Stomach smooth muscle (tissue), 2 donors: ENCODE measurements around the gene MEGF8.

ENCODE experiments used
- H3K27ac ChIP-seq: one replicate; pipeline ENCODE4 v1.7.0; 2013; ENCODE audit warnings: mild to moderate bottlenecking, low read length, inconsistent platforms
- H3K27me3 ChIP-seq, 2 donors: one replicate each; pipeline ENCODE4 v1.7.0; 2013; ENCODE audit warnings: low read length in 2 of 2; ENCODE audit not compliant: insufficient read depth in 2 of 2, control insufficient read depth in 1 of 2
- H3K36me3 ChIP-seq, 2 donors: one replicate each; pipeline ENCODE4 v1.7.0; 2013; ENCODE audit warnings: low read length in 2 of 2; ENCODE audit not compliant: control insufficient read depth in 2 of 2, insufficient read depth in 2 of 2
- H3K4me1 ChIP-seq: one replicate; pipeline ENCODE4 v1.7.0; 2013; ENCODE audit warnings: low read length; ENCODE audit not compliant: control insufficient read depth, insufficient read depth
- H3K4me3 ChIP-seq, 2 donors: one replicate each; pipeline ENCODE4 v1.7.0; 2013; ENCODE audit warnings: low read length in 2 of 2
- H3K9ac ChIP-seq, 2 donors: one replicate each; pipeline ENCODE4 v1.7.0; 2013; ENCODE audit warnings: low read length in 2 of 2, mild to moderate bottlenecking in 1 of 2
- H3K9me3 ChIP-seq, 2 donors: one replicate each; pipeline ENCODE4 v1.7.0; 2013; ENCODE audit warnings: low read length in 2 of 2; ENCODE audit not compliant: control insufficient read depth in 2 of 2
- donor health status: healthy.
- donor health status: Pancreatic carcinoma.

Gene MEGF8

DNA sequence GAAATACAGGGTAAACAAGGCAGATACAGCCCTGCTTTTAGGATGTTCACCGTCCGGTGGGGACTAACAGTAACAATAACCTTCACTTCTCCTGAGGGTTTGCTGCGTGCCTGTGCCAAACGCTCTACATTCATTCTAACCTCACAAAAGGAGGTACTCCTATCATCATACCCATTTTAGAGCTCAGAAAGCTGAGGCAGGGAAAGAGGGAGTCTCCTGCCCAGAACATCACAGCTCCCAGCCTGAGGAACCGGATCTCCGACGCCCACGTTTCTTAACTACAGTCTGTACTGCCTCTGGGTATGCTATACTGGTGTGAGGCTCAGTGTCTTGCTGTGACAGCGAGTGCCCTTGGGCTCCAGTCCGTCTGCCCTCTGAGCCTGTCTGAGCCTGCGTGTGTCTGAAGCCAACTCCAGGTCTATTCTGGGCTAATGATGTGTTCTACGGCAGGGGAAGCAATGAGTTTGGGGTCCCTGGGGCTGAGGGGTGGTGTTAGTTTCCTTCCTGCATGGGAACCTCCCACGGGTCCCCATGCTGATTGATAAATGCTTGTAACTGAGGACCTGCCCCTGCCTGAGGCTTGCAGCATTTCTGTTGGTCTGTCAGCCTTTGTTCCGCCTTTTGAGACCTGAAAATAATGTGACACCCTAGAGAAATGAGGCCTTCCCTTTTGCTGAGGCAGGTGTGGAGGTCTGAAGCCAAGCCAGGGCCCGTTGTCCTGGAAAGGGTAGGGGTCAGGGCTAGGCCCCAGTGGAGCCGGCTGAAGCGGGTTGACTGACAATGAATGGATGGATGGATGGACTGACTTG lies 96.9 kb downstream of the MEGF8 start:
- Histone ChIP-seq H3K27me3 (no peaks in the 10 kb centered on the region), H3K4me3 (peak overlapping the region; percentile 78 to 86), H3K4me1 (peaks cover 34% of the 10 kb centered on the region), H3K27ac (peak overlapping the region; percentile 24), H3K9me3 (no peaks in the 10 kb centered on the region), H3K36me3 (no peaks in the 10 kb centered on the region), H3K9ac (peak overlapping the region; percentile 66 to 69)

DNA sequence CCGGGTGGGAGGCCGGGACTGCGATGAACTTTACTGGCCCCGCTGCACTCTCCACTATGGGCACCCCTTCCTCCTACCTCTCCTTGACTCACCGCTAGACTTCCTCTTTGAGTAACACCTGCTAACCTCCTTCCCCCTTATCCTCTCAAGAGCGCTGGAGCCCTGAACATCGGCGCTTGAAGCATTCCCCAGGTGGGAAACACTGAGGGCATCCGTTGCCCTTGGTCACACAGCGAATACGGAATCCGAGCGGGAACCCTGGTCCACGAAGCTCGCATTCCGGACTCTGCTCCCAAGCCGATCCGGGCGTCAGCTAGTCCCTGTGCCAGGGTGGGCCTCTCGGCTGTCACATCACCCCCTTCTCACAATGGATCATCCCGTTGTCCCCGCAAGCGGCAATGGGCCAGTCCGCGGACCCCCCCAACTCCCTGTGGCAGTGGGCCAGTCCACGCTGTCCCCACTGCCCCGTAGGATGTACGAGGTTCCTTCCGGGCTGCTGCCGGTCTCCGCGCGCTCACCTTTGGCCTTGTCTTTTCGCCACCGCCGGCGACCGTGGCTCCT lies 97.5 kb downstream of the MEGF8 start:
- Histone ChIP-seq H3K9me3 (no peaks in the 10 kb centered on the region), H3K9ac (peak overlapping the region; percentile 66 to 69), H3K27me3 (no peaks in the 10 kb centered on the region), H3K4me3 (peak overlapping the region; percentile 78 to 86), H3K36me3 (no peaks in the 10 kb centered on the region), H3K27ac (peak overlapping the region; percentile 24), H3K4me1 (peaks cover 35% of the 10 kb centered on the region)

DNA sequence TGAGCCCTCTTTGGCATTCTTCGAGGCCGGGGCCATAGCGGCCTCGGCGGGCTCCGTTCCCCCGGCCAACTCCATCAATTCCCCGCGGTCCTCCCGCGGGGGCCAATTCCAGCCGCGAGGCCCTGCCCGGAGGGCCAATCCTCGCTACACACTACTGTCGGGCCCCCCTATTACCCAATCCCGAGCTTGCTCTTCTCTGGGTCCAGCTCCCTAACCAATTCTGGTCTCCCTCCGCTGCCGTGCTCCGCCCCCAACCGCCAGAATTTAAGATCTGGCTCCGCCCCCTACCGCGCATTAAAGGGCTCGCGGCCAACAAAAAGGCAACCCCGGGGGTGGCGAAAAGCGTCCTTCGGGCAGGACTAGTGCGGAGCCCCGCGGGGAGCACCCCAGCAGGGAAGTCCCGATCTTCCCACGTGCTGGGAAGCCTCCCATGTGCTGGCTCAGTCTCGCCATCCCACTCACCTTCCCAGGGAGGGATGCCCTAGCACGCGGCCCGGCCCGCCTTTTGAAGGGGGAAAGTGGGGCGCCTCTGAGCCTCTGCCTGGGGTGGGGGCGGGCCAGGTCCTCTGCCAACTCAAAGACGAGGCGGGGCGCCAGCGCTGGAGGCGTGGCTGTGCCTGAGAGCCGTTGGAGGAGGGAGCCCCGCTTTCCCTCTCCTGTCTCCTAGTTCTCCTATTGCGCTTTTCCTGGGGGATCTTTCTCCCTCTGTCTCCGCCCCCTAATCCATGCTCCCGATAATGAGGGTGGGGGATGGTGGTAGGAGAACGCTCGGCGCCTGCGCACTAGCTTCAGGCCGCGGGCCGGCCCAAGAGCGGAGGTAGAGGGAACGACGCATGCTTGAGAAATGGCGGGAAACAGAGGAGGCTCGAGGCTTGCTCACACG lies 98.3 kb downstream of the MEGF8 start:
- Histone ChIP-seq H3K27me3 (no peaks in the 10 kb centered on the region), H3K36me3 (no peaks in the 10 kb centered on the region), H3K27ac (peak overlapping the region; percentile 24), H3K4me3 (peak overlapping the region; percentile 78 to 86), H3K4me1 (peaks cover 35% of the 10 kb centered on the region), H3K9me3 (no peaks in the 10 kb centered on the region), H3K9ac (peak overlapping the region; percentile 66 to 69)

DNA sequence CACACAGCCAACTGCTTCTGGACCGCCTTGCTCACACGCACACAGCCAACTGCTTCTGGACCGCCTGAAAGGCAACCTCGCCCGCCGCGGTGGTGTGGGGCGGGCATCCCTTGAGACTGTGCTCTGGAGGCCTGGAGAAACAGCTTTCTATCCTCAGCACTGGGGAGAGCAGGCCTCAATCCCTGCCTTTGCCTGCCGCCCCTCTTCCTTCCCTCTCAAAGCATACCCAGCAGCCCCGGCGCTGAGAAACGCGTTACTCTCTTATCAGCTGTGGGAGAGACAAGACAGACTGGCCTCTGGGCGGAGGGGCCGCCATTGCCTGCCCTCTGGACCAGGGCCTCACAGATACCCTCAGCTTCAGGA lies 98.9 kb downstream of the MEGF8 start:
- H3K9me3 ChIP-seq: no peaks in the 10 kb centered on the region
- H3K4me1 ChIP-seq: peaks cover 35% of the 10 kb centered on the region
- H3K36me3 ChIP-seq: no peaks in the 10 kb centered on the region
- H3K27ac ChIP-seq: no peak overlapping the region
- H3K4me3 ChIP-seq: peak overlapping the region; percentile 78 to 86
- no peak overlapping the region for H3K9ac ChIP-seq
- H3K27me3 ChIP-seq: no peaks in the 10 kb centered on the region

DNA sequence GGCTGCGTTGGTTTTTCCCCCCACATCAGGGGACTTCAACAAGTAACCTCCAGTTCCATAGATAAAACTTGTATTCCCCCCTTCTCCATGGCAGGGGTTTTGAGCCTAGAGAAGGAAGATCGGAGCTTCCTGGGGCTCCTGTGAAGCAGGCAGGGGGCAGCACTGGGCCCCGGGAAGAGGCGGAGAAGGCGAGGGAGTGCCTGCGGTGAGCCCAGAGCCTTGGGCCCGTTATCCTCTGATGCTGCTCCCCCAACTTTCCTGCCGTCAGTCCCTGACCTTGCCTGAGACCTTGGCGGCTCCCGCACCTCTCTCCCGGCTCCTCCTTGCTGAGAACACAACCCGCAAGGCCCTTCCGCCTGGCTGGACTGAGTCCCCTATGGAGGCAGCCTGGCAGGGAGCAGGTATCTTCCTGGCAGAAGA lies 99.3 kb downstream of the MEGF8 start:
- Histone ChIP-seq H3K27me3 (no peaks in the 10 kb centered on the region), H3K36me3 (no peaks in the 10 kb centered on the region), H3K4me1 (peaks cover 35% of the 10 kb centered on the region), H3K9me3 (no peaks in the 10 kb centered on the region), H3K27ac (no peak overlapping the region), H3K4me3 (no peak overlapping the region), H3K9ac (no peak overlapping the region)

DNA sequence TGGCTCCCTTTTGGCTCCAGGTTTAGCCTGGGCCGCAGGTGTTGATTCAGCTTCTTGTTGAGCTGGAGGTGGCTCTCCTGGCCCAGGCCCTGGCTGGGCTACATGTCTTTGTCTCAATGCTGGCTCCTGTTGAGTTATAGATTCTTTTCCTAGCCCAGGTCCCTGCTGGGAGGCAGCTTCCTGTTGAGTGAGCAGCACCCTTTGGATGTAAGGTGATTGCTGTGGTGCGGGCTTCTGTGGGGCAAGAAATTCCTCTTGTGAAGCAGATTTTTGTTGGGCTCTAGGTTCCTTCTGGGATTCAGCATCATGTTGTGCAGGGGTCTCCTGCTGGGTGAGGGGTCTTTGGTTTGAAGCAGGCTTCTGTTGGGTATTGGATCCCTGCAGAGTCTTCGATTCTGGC lies 101.2 kb downstream of the MEGF8 start:
- Histone ChIP-seq H3K4me3 (no peak overlapping the region), H3K27ac (no peak overlapping the region), H3K9ac (no peak overlapping the region), H3K27me3 (no peaks in the 10 kb centered on the region), H3K4me1 (peaks cover 29% of the 10 kb centered on the region), H3K36me3 (no peaks in the 10 kb centered on the region), H3K9me3 (no peaks in the 10 kb centered on the region)

DNA sequence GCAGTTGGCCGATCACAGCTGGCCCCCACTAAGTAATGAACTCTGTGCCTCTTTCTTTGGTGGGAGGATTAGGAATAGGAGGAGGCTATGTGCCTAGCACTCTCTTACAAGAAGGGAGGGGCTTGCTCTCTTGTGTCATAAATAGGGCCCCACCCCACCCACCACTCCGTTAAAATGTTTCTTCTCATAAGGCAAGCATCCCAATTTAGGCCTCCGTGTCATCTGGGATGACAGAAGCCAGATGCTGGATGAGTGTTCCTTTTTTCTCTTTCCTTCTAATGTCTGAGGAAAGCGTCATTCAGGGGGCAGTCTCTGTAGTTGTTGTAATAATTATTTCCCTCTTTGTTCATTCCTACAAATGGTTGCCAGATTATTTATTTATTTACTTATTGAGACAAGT lies 101.9 kb downstream of the MEGF8 start, which contains the start of gene LIPE:
LIPE (minus strand) TSS at position 76 of the 400 bp plus-strand sequence. CDS start 239 bp downstream, outside the sequence.
- H3K4me1 ChIP-seq: peaks cover 25% of the 10 kb centered on the region
- H3K4me3 ChIP-seq: no peak within 1 kb of the TSS
- no peaks in the 10 kb centered on the region for H3K9me3 ChIP-seq
- H3K9ac ChIP-seq: no peak within 1 kb of the TSS
- H3K27me3 ChIP-seq: no peaks in the 10 kb centered on the region
- no peaks in the 10 kb centered on the region for H3K36me3 ChIP-seq
- no peak within 1 kb of the TSS for H3K27ac ChIP-seq
